Measurements from ENCODE around the gene FBH1.
A peak's percentile ranks its signal among the peaks of the same experiment; 100 is the strongest.

FBH1 gene

GRCh38 chr10:5977471-5978229, 87.6 kb downstream of the FBH1 start, which contains the start of gene IL15RA:
Gene IL15RA (minus strand): TSS chr10:5977543. CDS start chr10:5977492, 51 bp downstream.
- DNase-seq (ENCODE audit: low read depth in 2 of 2) = peak; percentile 77 to 87

GRCh38 chr10:5978230-5978489, 88.1 kb downstream of the FBH1 start:
- no peak for DNase-seq (ENCODE audit: low read depth in 2 of 2)

GRCh38 chr10:5981529-5981928, 91.5 kb downstream of the FBH1 start:
- no peak for DNase-seq (ENCODE audit: low read depth in 2 of 2)

- DNase-seq (ENCODE audit: low read depth in 2 of 2) = no peak
Measured at GRCh38 chr10:5983774-5984173, 93.7 kb downstream of the FBH1 start.

- DNase-seq (ENCODE audit: low read depth in 2 of 2) = no peak
Measured at GRCh38 chr10:5985029-5985428, 95.0 kb downstream of the FBH1 start.
